ENCODE results near the gene SLC16A13.
A peak's percentile ranks its signal among the peaks of the same experiment; 100 is the strongest.
"Not testable (repeated sequence)": the region's sequence is repeated elsewhere in the genome, so short reads cannot be mapped to it uniquely, and the experiment has no call there.

The SLC16A13 gene

DNA sequence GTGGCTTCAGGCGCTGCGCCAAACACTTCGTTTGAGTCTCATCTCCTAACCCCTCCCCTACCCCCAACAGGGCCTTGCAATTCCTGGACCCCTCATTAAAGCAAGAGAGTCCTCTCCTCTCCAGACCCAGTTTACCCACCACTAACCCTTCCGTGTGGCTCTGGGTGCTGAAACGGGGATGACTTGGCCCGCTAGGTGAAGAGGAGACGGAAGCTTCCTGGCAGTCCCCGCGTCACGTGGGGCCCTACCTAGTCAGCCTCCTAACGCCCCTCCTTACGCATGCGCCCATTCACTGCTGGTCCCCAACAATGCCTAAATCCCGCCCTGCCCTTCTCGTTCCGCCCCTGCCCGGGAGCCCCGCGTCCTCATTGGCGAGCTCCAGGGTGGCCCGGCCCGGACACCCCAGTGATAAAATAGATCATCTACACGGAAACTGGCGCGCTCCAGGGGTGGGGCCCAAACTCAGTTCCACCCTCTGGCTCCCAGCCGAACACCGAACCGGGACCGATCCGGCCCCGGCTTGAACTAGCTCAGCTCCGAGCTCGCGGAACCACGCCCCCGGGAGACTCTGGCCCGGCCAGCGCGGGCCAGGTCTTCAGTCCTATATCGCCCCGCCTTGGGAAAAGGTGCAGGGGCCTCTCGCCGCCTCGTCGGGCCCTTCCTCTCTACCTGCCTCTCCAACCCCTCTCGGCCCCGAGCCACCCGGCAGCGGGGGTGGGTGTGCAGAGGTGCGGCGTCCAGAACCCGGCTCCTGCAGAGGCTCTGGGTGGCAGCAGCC is at the start of gene SLC16A13:
SLC16A13 (plus strand) TSS at position 425 of the 778 bp plus-strand sequence. CDS start 368 bp downstream, outside the sequence.
- ATAC-seq (peak; percentile 94), DNase-seq (peak; percentile 98)

DNA sequence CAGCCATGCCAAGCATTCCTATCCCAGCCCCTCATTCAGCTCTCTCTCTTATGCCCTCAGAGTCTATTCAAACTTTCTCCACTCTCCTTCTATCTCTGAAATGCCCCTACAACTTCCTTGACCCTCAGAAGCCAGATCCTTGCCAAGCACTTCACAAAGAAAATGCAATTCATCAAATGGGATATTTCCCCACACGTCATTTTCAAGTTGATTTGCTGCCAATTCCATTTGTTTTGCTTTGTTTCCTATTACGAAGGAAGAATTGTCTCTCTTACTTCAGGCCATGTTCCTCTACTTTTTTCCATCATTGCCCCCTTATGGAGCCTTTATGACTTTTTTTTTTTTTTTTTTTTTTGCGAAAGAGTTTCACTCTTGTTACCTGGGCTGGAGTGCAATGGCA is 49.1 kb upstream of the SLC16A13 start:
- ATAC-seq = no peak

GRCh38 chr17:6989779-6990178 is 46.0 kb upstream of the SLC16A13 start:
- ATAC-seq (no peak), DNase-seq (no peak)

More for the DNA sequence above, 49.1 kb upstream of the SLC16A13 start:
- no peak for DNase-seq

GRCh38 chr17:6993613-6994056 is 42.2 kb upstream of the SLC16A13 start:
- not testable (repeated sequence) for DNase-seq, ATAC-seq

GRCh38 chr17:6994118-6994598 is 41.7 kb upstream of the SLC16A13 start:
- ATAC-seq (no peak), DNase-seq (no peak)

DNA sequence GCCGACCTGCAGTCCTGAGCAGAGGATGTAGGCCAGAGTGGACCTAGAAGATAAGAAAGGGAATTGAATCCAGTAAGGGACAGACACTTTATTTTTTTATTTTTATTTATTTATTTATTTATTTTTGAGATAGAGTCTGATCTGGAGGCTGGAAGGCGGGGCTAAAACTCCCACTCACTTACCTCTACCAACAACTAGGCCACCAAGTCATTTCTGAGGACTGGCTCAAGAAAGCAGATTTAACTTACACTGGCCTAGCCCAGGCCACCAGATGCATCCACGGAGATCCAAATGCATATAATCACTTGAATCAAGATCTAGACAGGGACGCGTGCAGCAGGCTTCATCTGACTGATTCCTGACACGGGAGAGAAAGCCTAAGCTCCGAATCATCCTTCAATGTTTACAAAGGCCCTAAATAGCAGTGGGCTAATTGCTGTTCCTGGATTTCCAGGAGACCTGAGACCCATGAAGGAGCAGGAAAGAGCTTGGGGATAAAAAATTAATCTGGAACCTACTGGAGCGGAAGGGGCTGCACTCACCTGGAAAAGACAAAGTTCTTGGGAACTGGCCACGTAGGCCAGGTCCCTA is 41.1 kb upstream of the SLC16A13 start:
- ATAC-seq (no peak), DNase-seq (no peak)

DNA sequence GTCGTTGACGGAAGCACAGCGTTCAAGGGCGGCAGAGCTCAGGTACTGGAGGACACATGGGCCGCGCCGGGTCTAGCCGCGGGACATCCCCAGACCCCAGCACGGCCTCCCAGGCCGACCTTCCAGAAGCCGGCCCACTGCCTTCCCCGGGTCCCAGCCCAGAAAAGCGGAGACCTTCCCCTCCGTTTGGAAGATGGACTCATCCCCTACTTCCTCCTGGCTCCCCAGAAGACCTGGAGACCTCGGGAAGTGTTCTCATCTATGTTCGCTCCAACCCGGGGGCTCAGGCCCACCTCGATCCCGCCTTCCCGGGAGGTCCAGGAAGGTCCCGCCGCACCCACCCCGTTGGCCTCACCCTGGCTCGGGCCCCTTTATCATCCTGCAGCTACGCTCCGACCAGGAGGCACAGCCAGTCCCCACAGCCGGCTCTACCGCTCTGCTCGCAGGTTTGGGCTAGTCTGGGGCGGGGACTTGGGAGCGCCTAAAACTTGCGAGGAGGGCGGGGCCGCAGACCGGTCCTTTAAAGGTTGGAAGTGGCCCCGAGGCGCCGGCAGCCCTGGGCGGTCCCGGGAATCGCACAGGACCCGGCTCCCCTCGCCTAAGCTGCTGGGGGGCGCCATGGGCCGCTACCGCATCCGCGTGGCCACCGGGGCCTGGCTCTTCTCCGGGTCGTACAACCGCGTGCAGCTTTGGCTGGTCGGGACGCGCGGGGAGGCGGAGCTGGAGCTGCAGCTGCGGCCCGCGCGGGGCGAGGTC is 40.1 kb upstream of the SLC16A13 start, which contains the start of gene ALOX12:
ALOX12 (plus strand) TSS at position 550 of the 756 bp plus-strand sequence; CDS start at position 619, 69 bp downstream.
- no peak for ATAC-seq
- no peak for DNase-seq

- DNase-seq = no peak
- ATAC-seq = no peak
Measured at GRCh38 chr17:6996256-6997011, 39.4 kb upstream of the SLC16A13 start.

GRCh38 chr17:6997171-6997570 is 38.6 kb upstream of the SLC16A13 start:
- DNase-seq (no peak), ATAC-seq (no peak)

DNA sequence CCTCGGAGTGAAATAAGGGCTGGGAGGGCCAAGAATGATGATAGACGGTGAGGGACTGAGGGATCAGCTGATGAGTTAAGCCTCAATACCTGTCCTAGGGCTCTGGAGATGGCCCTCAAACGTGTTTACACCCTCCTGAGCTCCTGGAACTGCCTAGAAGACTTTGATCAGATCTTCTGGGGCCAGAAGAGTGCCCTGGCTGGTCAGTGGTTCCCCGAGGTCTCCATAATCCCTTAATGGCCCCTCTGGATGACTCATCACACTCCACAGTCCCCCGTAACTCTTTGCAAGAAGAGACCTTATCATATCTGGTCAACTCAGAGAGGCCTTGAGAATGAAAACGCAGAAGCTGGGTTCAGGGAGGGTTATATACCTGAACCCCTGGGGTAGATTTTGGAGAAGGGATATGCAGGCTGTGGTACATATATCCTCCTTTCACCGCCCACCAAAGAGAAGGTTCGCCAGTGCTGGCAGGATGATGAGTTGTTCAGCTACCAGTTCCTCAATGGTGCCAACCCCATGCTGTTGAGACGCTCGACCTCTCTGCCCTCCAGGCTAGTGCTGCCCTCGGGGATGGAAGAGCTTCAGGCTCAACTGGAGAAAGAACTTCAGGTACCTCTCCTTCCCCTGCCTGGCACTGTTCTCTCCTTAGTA is 36.8 kb upstream of the SLC16A13 start:
- ATAC-seq (no peak), DNase-seq (no peak)

DNA sequence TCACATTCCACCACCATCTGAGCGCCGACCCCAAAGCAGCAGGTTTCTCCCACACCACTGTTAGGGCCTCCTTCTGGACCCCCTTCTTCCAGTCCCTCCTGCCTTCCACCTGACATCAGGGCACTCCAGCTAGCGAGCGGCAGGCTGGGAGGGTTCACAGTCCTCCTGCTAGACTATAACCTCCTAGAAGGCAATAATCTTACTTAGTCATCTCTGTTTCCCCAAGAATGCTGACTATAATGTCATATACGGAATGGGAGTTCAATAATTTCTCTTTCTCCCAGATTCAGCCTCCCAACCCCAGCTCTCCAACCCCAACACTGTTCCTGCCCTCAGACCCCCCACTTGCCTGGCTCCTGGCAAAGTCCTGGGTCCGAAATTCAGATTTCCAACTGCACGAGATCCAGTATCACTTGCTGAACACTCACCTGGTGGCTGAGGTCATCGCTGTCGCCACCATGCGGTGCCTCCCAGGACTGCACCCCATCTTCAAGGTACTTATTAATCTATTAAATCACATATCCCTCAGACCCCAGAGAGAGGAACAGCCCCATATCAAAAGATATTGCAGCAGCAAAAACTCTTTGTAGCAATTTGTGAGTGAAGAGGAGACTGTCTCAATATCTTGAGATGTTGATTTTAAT is 34.4 kb upstream of the SLC16A13 start:
- ATAC-seq = no peak
- peak; percentile 61 for DNase-seq

GRCh38 chr17:7002288-7003047 is 33.3 kb upstream of the SLC16A13 start:
- ATAC-seq = no peak
- DNase-seq = no peak

DNA sequence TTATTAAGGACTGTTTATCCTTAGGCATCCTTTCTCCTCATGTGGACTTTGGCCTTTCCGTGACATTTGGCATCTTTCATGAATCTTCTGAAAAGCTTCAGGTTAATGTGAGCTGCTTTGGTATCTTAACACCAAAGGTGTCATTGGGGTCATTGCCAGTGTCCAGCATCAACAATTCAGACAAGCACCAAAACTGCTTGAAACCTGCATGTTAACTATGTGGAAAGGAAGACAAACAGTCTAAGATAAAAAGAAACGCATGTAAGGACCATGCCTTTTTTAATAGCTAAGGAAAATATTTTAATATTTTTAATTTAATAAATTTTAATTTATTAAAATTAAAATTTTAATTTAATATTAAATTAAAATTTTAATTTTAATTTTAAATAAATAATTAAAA is 32.1 kb upstream of the SLC16A13 start:
- DNase-seq (no peak), ATAC-seq (no peak)

GRCh38 chr17:7004398-7005253 is 31.2 kb upstream of the SLC16A13 start:
- DNase-seq = peak; percentile 26
- peak; percentile 85 for ATAC-seq

GRCh38 chr17:7005716-7006115 is 30.1 kb upstream of the SLC16A13 start:
- ATAC-seq (no peak), DNase-seq (no peak)

DNA sequence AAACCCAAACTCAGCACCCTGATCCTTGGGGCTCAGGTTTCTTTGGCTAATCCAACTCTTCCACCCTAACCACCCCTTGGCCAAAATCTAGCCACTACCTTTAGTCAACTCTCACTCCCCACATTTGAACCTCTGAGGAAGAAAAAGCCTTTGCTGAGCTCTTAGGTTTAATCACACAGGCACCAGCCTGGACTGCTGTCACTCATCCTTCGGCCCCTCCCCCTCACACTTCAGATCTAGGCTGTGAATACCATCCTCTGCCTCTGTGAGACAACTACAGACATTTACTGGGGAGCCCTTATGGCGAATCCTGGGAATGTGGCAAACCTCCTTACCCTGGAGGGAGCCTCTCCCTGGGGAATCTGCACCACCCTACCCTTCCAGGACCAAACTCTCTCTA is 28.7 kb upstream of the SLC16A13 start:
- ATAC-seq = no peak
- DNase-seq = no peak

- ATAC-seq = no peak
- DNase-seq = no peak
Measured at GRCh38 chr17:7010523-7010922, 25.3 kb upstream of the SLC16A13 start.

DNA sequence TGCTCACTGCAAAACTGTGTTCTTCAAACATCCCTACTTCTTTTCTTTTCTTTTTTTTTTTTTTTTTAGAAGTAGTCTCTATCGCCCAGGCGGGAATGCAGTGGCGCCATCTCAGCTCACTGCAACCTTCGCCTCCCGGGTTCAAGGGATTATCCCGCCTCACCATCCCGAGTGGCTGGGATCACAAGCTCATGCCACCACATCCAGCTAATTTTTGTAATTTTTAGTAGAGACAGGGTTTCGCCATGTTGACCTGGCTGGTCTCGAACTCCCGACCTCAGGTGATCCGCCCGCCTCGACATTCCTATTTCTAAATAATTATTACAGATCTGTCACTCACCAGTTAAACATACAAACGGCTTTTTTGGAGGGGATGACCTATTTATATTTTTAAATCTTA is 24.4 kb upstream of the SLC16A13 start:
- no peak for ATAC-seq
- no peak for DNase-seq

- no peak for ATAC-seq
- DNase-seq = no peak
Measured at GRCh38 chr17:7011942-7012254, 23.9 kb upstream of the SLC16A13 start.
